IPS DF 4.7 (cell line): Measurements from ENCODE around the gene CSAD.
"Not testable (repeated sequence)": the region's sequence is repeated elsewhere in the genome, so short reads cannot be mapped to it uniquely, and the experiment has no call there.

Source experiments
- DNase-seq: peaks from one replicate; pipeline ENCODE4 v3.0.0-alpha.2; 2013; ENCODE audit warnings: low spot score; ENCODE audit errors: extremely low read depth

Gene CSAD

GRCh38 chr12:53147653-53148052, 33.1 kb downstream of the CSAD start:
- DNase-seq: no peak

DNA sequence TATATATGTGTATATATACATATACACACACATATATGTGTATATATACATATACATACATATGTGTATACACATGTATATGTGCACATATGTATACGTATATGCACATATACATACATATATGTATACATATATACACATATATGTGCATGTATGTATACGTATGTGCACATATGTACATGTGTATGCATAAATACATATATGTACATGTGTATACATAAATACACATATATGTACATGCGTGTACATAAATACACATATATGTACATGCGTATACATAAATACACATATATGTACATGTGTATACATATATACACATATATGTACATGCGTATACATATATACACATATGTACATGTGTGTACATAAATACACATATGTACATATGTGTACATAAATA, 33.5 kb downstream of the CSAD start:
- no peak for DNase-seq

DNA sequence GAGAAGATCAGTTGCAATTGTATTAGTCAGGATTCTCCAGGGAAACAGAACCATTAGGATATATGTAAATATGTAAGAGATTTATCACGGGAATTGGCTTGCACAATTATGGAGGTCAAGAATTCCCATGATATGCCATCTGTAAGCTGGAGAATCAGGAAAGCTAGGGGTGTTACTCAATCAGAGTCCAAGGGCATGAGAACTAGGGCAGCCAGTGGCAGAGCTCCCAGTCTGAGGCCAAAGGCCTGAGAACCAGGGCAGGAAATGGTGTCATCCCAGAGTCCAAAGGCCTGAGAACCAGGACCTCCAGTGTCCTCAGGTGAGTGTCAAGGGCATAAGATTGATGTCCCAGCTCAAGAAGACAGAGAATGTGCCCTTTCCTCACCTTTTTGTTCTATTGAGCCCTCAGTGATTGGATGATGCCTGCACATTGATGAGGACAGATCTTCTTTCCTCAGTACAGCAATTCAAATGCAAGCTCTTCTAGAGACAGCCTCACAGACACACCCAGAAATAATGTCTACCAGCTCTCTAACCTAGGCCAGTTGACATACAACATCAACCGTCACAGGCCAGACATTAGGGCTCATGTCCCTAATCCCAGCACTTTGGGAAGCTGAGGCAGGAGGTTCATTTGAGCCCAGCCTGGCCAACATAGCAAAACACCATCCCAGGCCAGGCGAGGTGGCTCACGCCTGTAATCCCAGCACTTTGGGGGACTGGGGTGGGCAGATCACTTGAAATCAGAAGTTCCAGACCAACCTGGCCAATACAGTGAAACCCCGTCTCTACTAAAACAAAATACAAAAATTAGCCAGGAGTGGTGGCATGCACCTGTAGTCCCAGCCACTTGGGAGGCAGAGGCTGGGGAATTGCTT, 35.1 kb downstream of the CSAD start:
- DNase-seq: no peak

GRCh38 chr12:53143355-53143754, 37.4 kb downstream of the CSAD start:
- no peak for DNase-seq

- no peak for DNase-seq
Observed at GRCh38 chr12:53133722-53134121, 47.0 kb downstream of the CSAD start.

GRCh38 chr12:53131844-53132243, 48.9 kb downstream of the CSAD start:
- DNase-seq: no peak

DNA sequence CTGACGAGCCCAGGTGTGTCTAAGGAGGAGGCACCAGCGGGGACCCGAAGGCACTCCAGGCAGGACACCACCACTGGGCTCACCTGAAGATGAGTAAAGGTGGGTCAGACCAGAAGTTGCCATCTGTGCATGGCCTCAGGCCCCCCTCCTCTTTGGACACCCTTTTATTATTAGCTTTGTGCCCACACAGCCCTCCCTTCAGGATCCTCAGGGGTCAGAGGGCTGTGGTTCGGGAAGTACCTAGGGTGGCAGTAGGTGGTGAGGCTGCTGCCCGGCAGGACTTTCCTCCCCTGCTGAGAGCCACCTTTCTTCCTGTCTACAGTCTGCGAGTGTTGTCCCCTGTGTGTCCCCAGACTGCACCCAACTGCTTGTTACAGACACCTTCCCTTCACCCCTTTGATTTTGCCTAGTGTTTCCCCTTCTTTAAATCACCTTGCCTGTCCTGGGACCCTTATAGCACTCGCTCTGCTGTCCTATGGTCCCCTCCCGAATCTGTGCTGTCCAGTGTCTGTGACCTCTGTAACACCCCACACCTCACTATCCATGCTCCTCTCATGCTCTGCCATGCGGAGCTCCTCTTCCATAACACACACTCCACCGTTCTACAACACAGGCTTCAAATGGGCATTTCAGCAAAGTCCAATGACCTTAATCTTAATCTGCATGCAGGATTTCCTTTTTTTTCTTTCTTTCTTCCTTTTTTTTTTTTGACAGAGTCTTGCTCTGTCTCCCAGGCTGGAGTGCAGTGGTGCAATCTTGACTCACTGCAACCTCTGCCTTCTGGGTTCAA, 51.8 kb downstream of the CSAD start:
- DNase-seq: no peak

GRCh38 chr12:53127169-53127568, 53.6 kb downstream of the CSAD start:
- no peak for DNase-seq

GRCh38 chr12:53124352-53124723, 56.4 kb downstream of the CSAD start:
- DNase-seq: no peak

- DNase-seq: no peak
Observed at GRCh38 chr12:53123578-53124351, 57.0 kb downstream of the CSAD start.

GRCh38 chr12:53122961-53123468, 57.7 kb downstream of the CSAD start:
- no peak for DNase-seq

- DNase-seq: no peak
Observed at GRCh38 chr12:53120685-53121525, 59.8 kb downstream of the CSAD start.

- no peak for DNase-seq
Observed at GRCh38 chr12:53118751-53119300, 61.9 kb downstream of the CSAD start.

GRCh38 chr12:53115891-53116648, 64.7 kb downstream of the CSAD start:
- no peak for DNase-seq

DNA sequence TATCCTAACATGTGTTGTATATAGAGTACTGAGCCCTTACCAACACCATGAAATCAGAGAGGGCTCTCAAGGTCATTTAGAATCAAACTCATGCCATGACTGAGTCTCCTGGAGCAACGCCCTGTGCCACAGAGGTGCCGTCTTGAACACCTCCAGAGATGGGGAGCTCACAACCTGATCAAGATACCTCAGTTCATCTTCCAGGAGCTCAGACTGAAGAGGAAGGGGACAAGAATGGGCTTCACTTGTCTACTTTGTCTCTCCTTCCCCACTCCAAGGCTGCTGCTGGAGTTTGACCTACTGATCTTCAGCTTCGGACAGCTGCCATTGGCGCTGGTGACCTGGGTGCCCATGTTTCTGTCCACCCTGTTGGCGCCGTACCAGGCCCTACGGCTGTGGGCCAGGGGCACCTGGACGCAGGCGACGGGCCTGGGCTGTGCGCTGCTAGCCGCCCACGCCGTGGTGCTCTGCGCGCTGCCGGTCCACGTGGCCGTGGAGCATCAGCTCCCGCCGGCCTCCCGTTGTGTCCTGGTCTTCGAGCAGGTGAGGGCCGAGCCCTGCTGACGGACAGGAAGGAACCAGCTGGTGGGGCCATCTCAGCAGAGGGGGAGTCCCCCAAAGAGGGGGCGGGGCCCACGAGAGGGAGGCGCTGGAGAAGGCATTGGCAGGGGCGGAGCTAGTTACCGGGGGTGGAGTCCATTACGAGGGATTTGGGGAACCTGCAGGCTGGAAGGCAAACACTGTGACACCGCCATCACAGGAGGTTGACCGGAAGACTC, 65.4 kb downstream of the CSAD start:
- no peak for DNase-seq

DNA sequence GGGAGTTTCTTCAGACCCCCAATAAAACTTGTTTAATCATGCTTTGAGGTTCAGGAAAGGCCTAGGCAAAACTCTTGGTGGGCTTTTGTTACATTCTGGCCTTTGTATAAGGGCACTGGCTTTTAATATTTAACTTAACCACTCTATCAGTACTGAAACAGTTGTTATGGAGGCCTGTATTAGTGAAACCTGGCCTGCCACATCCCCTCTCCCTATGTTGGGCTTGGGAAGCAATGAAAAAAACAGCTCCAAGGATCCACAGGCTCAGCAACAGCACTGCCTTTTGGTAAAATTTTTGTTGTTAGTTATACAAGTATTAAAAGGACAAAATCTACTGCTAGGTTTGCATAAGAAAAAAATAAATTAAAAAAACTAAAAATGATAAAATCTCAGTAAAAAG, 66.8 kb downstream of the CSAD start:
- no peak for DNase-seq

GRCh38 chr12:53113136-53113705, 67.5 kb downstream of the CSAD start:
- no peak for DNase-seq

- DNase-seq: not testable (repeated sequence)
Observed at GRCh38 chr12:53112431-53112830, 68.3 kb downstream of the CSAD start.
